HepG2 (cell line): ENCODE data around the gene NOXO1. TPM values are rescaled to one million over a fixed set of nuclear protein-coding genes. Genes with fewer than 3 reads are reported as not detected.

Experiments used
- GMEB2 ChIP-seq: IDR thresholded peaks from 2 replicates; pipeline ENCODE4 v1.6.1; 2016; ENCODE audit warnings: missing biosample characterization, missing genetic modification reagents, low read depth
- JARID2 ChIP-seq: sonication (generic); formaldehyde crosslinking; IDR thresholded peaks from 2 replicates; pipeline ENCODE4 v1.8.1; 2023; ENCODE audit warnings: missing genetic modification reagents, inconsistent platforms; ENCODE audit not compliant: insufficient replicate concordance
- JUNB ChIP-seq: sonication (generic); formaldehyde crosslinking; IDR thresholded peaks from 2 replicates; pipeline ENCODE4 v1.8.0; 2022; ENCODE audit warnings: missing genetic modification reagents, mild to moderate bottlenecking, borderline replicate concordance
- MZF1 ChIP-seq: sonication (generic); formaldehyde crosslinking; IDR thresholded peaks from 2 replicates; pipeline ENCODE4 v1.8.1; 2023; ENCODE audit warnings: mild to moderate bottlenecking, missing genetic modification reagents, borderline replicate concordance
- NFKB2 ChIP-seq: sonication (generic); formaldehyde crosslinking; IDR thresholded peaks from 2 replicates; pipeline ENCODE4 v1.4.0; 2020; ENCODE audit warnings: missing genetic modification reagents, borderline replicate concordance
- RBM39 ChIP-seq: fragments of 200-400 bp; formaldehyde crosslinking; IDR thresholded peaks from one replicate; pipeline ENCODE4 v1.6.1; 2018; ENCODE audit warnings: antibody characterized with exemption, mild to moderate bottlenecking, low read depth, low read length; ENCODE audit not compliant: poor library complexity, severe bottlenecking
- RORA ChIP-seq: sonication (generic); formaldehyde crosslinking; IDR thresholded peaks from 2 replicates; pipeline ENCODE4 v1.5.0; 2020; ENCODE audit warnings: mild to moderate bottlenecking, missing genetic modification reagents, moderate library complexity
- ZMAT3 ChIP-seq: sonication (generic); formaldehyde crosslinking; conservative IDR thresholded peaks from 2 replicates; pipeline ENCODE4 v1.7.0; 2021; ENCODE audit warnings: missing genetic modification reagents
- ZNF367 ChIP-seq: sonication (generic); formaldehyde crosslinking; IDR thresholded peaks from 2 replicates; pipeline ENCODE4 v1.4.0; 2020; ENCODE audit warnings: missing genetic modification reagents, borderline replicate concordance
- ZNF407 ChIP-seq: sonication (generic); formaldehyde crosslinking; IDR thresholded peaks from one replicate; pipeline ENCODE4 v1.5.1; 2020; ENCODE audit warnings: mild to moderate bottlenecking, missing genetic modification reagents; ENCODE audit errors: not compliant biosample characterization
- ZNF431 ChIP-seq: sonication (generic); formaldehyde crosslinking; IDR thresholded peaks from 2 replicates; pipeline ENCODE4 v1.9.0; 2022; ENCODE audit warnings: missing genetic modification reagents, low read depth, mild to moderate bottlenecking, borderline replicate concordance
- ZNF773 ChIP-seq: sonication (generic); formaldehyde crosslinking; IDR thresholded peaks from 2 replicates; pipeline ENCODE4 v1.4.0; 2020; ENCODE audit warnings: missing genetic modification reagents, borderline replicate concordance
- ZNF883 ChIP-seq: sonication (generic); formaldehyde crosslinking; IDR thresholded peaks from 2 replicates; pipeline ENCODE4 v1.5.1; 2020; ENCODE audit warnings: mild to moderate bottlenecking, missing genetic modification reagents; ENCODE audit errors: not compliant biosample characterization
- ZSCAN12 ChIP-seq: sonication (generic); formaldehyde crosslinking; IDR thresholded peaks from 2 replicates; pipeline ENCODE4 v1.9.0; 2021; ENCODE audit warnings: mild to moderate bottlenecking, missing genetic modification reagents
- ZSCAN20 ChIP-seq: sonication (generic); formaldehyde crosslinking; IDR thresholded peaks from 2 replicates; pipeline ENCODE4 v1.4.0; 2020; ENCODE audit warnings: missing genetic modification reagents, mild to moderate bottlenecking, borderline replicate concordance
- polyA plus RNA-seq, 8 experiments: library from polyadenylated mRNA; depleted of rRNA in 3 of 8; stranded (reverse) in 7 of 8; unstranded in 1 of 8; fragments of >200 nt; fragmentation: Illumina TruSeq in 4 of 8; extraction: Trizol in 4 of 8; gene quantifications; 2 replicates each; pipeline versions ENCODE4 v1.2.1 to v1.2.3, GENCODE V29; 2011 to 2016; ENCODE audit warnings: low read depth in 4 of 8, missing spikeins in 1 of 8, mixed read lengths in 1 of 8; ENCODE audit not compliant: insufficient read depth in 1 of 8
- total RNA-seq, 5 experiments: library from RNA; depleted of rRNA; stranded (reverse); fragments of >200 nt; fragmentation: Illumina TruSeq; extraction: Trizol; gene quantifications; 2 replicates each; pipeline ENCODE4 v1.2.3, GENCODE V29; 2016; ENCODE audit warnings: low read depth in 1 of 5

The NOXO1 gene
- total and polyA plus RNA-seq, 2 of the 13 experiments (the other 11 are each of a cell fraction or from before 2014, with no cell fraction given), result 0.69 to 1.4 TPM

GRCh38 chr16:1940273-1941161, 40.8 kb downstream of the NOXO1 start (continued):
- TF ChIP-seq ZNF407 (CRISPR knock-in tag) (peak; percentile 64), JARID2 (CRISPR knock-in tag) (no peak), NFKB2 (CRISPR knock-in tag) (peak; percentile 72; the same call in 1 of the 2 replicates), ZSCAN12 (CRISPR knock-in tag) (no peak), ZNF431 (CRISPR knock-in tag) (no peak), ZMAT3 (CRISPR knock-in tag) (peak; percentile 75), ZNF367 (no peak), GMEB2 (CRISPR knock-in tag) (no peak), JUNB (CRISPR knock-in tag) (no peak), MZF1 (no peak), RORA (CRISPR knock-in tag) (no peak), ZNF773 (no peak), ZNF883 (peak; percentile 61), RBM39 (peak; percentile 88), ZSCAN20 (CRISPR knock-in tag) (0 out of 2 replicates have a peak, but pooled peaks have one; percentile 37)
